Colonic mucosa (tissue), 4 donors: ENCODE measurements around the gene WIZ. TPM values are rescaled to one million over a fixed set of nuclear protein-coding genes. Genes with fewer than 3 reads are reported as not detected.

Source experiments
- DNase-seq: peaks from one replicate; pipeline ENCODE4 v3.0.0-alpha.2; 2020
- H3K27ac ChIP-seq: fragments of 200-600 bp; one replicate; pipeline ENCODE4 v1.8.0; 2021
- H3K27me3 ChIP-seq: fragments of 200-600 bp; one replicate; pipeline ENCODE4 v1.8.0; 2021
- H3K36me3 ChIP-seq: fragments of 200-600 bp; one replicate; pipeline ENCODE4 v1.8.0; 2021
- H3K4me1 ChIP-seq: fragments of 200-600 bp; one replicate; pipeline ENCODE4 v1.8.0; 2021; ENCODE audit warnings: mild to moderate bottlenecking
- H3K4me3 ChIP-seq: fragments of 200-600 bp; one replicate; pipeline ENCODE4 v1.8.0; 2021
- H3K9ac ChIP-seq, 2 donors: one replicate each; pipeline ENCODE4 v1.7.0; 2013; ENCODE audit warnings: control low read depth in 2 of 2, low read depth in 2 of 2, low read length in 2 of 2
- H3K9me3 ChIP-seq: fragments of 200-600 bp; one replicate; pipeline ENCODE4 v1.8.0; 2021
- intact Hi-C: fragments of 100-400 bp; cut with DNase I; formaldehyde crosslinking; loops from one replicate; pipeline ENCODE4 v1.14.1; 2022
- total RNA-seq, 2 donors: library from RNA; stranded (reverse); fragmentation: NEBNext Ultra II Directional in 1 of 2; extraction: Animal tissue kit (Norgen Biotek cat#: 25700) in 1 of 2; gene quantifications; one replicate each; pipeline ENCODE4 v1.2.1, GENCODE V29; 2021
- TF ChIP-seq, protein P1 (sequence below): fragments of 200-600 bp; IDR thresholded peaks from one replicate; pipeline ENCODE4 v1.8.0; 2022; ENCODE audit warnings: antibody characterized with exemption, mild to moderate bottlenecking
- donor health status: healthy.
- donor health status: DM: no; HTN: no; CAD: no.
- donor health status: DM: no; HTN: no; CAD: no.

WIZ gene
- total RNA-seq, 2 donors from 2014 or later, result 18.3 to 31.2 TPM

- Histone ChIP-seq H3K27ac (no peak overlapping the region), H3K4me3 (no peak overlapping the region), H3K9me3 (no peaks in the 10 kb centered on the region), H3K4me1 (no peaks in the 10 kb centered on the region), H3K9ac (no peak overlapping the region), H3K27me3 (peaks cover 29% of the 10 kb centered on the region), H3K36me3 (no peaks in the 10 kb centered on the region)
- intact Hi-C loops, result no loop called here
- TF ChIP-seq, protein P1, sequence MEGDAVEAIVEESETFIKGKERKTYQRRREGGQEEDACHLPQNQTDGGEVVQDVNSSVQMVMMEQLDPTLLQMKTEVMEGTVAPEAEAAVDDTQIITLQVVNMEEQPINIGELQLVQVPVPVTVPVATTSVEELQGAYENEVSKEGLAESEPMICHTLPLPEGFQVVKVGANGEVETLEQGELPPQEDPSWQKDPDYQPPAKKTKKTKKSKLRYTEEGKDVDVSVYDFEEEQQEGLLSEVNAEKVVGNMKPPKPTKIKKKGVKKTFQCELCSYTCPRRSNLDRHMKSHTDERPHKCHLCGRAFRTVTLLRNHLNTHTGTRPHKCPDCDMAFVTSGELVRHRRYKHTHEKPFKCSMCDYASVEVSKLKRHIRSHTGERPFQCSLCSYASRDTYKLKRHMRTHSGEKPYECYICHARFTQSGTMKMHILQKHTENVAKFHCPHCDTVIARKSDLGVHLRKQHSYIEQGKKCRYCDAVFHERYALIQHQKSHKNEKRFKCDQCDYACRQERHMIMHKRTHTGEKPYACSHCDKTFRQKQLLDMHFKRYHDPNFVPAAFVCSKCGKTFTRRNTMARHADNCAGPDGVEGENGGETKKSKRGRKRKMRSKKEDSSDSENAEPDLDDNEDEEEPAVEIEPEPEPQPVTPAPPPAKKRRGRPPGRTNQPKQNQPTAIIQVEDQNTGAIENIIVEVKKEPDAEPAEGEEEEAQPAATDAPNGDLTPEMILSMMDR, result no peak
- no peak for DNase-seq
These were observed 6.2 kb upstream of the WIZ start for GRCh38 chr19:15455996-15456395.

- Histone ChIP-seq H3K36me3 (no peaks in the 10 kb centered on the region), H3K4me3 (no peak overlapping the region), H3K27ac (no peak overlapping the region), H3K9ac (no peak overlapping the region), H3K27me3 (peaks cover 29% of the 10 kb centered on the region), H3K9me3 (no peaks in the 10 kb centered on the region), H3K4me1 (no peaks in the 10 kb centered on the region)
- no peak for DNase-seq
- TF ChIP-seq, protein P1, result no peak
- intact Hi-C loops, result no loop called here
These were observed 4.4 kb upstream of the WIZ start for GRCh38 chr19:15453906-15454860.

DNA sequence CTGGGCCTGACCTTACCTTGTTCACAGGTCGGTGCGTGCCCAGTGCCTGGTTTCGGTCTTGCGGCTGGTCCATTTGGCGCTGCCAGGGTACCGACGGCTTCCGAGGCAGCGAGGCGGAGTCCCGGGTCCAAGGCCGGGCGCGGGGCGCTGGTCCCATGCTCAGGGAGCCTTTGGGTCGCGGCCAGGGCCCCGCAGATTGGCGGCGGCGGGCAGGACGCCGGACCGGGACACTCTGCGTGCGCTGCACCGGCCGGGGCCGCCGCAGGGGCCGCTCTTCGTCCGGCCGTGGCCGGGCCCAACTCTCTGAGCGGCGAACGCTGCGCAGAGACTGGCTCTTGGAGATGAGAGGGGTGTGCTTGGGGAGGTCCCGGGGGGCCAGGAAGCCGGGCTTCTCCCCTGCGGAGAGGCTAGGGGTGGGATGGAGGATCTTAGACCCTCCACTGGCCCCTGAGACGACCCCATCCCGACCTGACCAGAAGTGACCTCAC lies 3.4 kb upstream of the WIZ start:
- Histone ChIP-seq H3K9ac (peak overlapping the region in 1 of 2 donors; percentile 56), H3K27me3 (peaks cover 25% of the 10 kb centered on the region), H3K4me3 (peak overlapping the region; percentile 36), H3K9me3 (no peaks in the 10 kb centered on the region), H3K36me3 (no peaks in the 10 kb centered on the region), H3K4me1 (no peaks in the 10 kb centered on the region), H3K27ac (no peak overlapping the region)
- TF ChIP-seq, protein P1, result no peak
- DNase-seq, result no peak
- intact Hi-C loops, result no loop called here

GRCh38 chr19:15452111-15453047 lies 2.6 kb upstream of the WIZ start:
- intact Hi-C loops, result no loop called here
- Histone ChIP-seq H3K4me1 (no peaks in the 10 kb centered on the region), H3K9ac (peak overlapping the region in 1 of 2 donors; percentile 56), H3K27ac (no peak overlapping the region), H3K4me3 (peak overlapping the region; percentile 36), H3K27me3 (peaks cover 18% of the 10 kb centered on the region), H3K36me3 (no peaks in the 10 kb centered on the region), H3K9me3 (no peaks in the 10 kb centered on the region)
- TF ChIP-seq, protein P1, result no peak
- DNase-seq, result peak; percentile 86

DNA sequence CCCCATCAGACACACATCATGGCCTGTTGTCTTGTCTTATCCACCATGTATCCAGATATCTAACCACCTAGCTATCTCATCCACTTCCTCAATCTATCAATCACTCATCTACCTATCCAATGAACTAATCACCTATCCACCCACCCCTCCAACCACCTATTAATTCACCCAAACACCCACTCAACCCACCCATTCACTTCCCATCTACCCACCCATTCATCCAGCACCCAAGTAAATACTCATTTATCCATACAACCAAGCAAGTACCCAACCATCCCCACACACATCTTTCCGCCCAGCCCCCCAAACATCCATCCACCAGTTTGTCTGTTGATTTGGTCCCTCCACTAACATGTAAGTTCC lies 753 bp upstream of the WIZ start:
- Histone ChIP-seq H3K27me3 (peaks cover 7% of the 10 kb centered on the region), H3K9me3 (no peaks in the 10 kb centered on the region), H3K27ac (no peak overlapping the region), H3K4me3 (no peak overlapping the region), H3K9ac (no peak overlapping the region), H3K4me1 (no peaks in the 10 kb centered on the region), H3K36me3 (no peaks in the 10 kb centered on the region)
- intact Hi-C loops, result no loop called here
- TF ChIP-seq, protein P1, result no peak
- no peak for DNase-seq
